Spleen (tissue), 11 donors: Measurements from ENCODE around the gene KPNA6. TPM values are rescaled to one million over a fixed set of nuclear protein-coding genes. Genes with fewer than 3 reads are reported as not detected.
"Not testable (repeated sequence)": the region's sequence is repeated elsewhere in the genome, so short reads cannot be mapped to it uniquely, and the experiment has no call there.

Experiments
- DNase-seq: peaks from one replicate; pipeline ENCODE4 v3.0.0-alpha.2; 2020
- H3K27ac ChIP-seq, 8 donors: fragments of 200-600 bp; sonication (generic) in 7 of 8; 1 replicate in 4 of 8; 2 replicates in 4 of 8; pipeline versions ENCODE4 v1.5.0 to v1.8.0; 2016 to 2021; ENCODE audit warnings: inconsistent platforms in 4 of 8, mild to moderate bottlenecking in 4 of 8, moderate library complexity in 1 of 8
- H3K27me3 ChIP-seq, 7 donors: fragments of 200-600 bp; sonication (generic) in 6 of 7; replicated peaks in 1 of 7; 1 replicate in 4 of 7; 2 replicates in 3 of 7; pipeline versions ENCODE4 v1.5.0 to v1.8.0; 2016 to 2021; ENCODE audit warnings: inconsistent platforms in 3 of 7, mild to moderate bottlenecking in 1 of 7
- H3K36me3 ChIP-seq, 6 donors: fragments of 200-600 bp; sonication (generic) in 5 of 6; 1 replicate in 4 of 6; 2 replicates in 2 of 6; pipeline versions ENCODE4 v1.5.0 to v1.8.0; 2016 to 2021; ENCODE audit warnings: inconsistent platforms in 2 of 6
- H3K4me1 ChIP-seq, 6 donors: fragments of 200-600 bp; sonication (generic) in 5 of 6; 1 replicate in 3 of 6; 2 replicates in 3 of 6; pipeline versions ENCODE4 v1.5.0 to v1.8.0; 2016 to 2021; ENCODE audit warnings: inconsistent platforms in 3 of 6
- H3K4me3 ChIP-seq, 8 donors: fragments of 200-600 bp; sonication (generic) in 7 of 8; 1 replicate in 4 of 8; 2 replicates in 4 of 8; pipeline versions ENCODE4 v1.5.0 to v1.8.0; 2016 to 2021; ENCODE audit warnings: inconsistent platforms in 4 of 8, mild to moderate bottlenecking in 4 of 8, moderate library complexity in 2 of 8
- H3K9me3 ChIP-seq, 8 donors: fragments of 200-600 bp; sonication (generic) in 7 of 8; 1 replicate in 4 of 8; 2 replicates in 4 of 8; pipeline versions ENCODE4 v1.5.0 to v1.8.0; 2016 to 2021; ENCODE audit warnings: inconsistent platforms in 4 of 8
- CTCF ChIP-seq, 11 experiments: fragments of 200-600 bp in 7 of 11; fragments of 450-650 bp in 4 of 11; sonication (generic) in 4 of 11; IDR thresholded peaks in 8 of 11; conservative IDR thresholded peaks in 3 of 11; 1 replicate in 7 of 11; 2 replicates in 4 of 11; pipeline versions ENCODE4 v1.4.0 to v1.8.0; 2016 to 2021; ENCODE audit warnings: antibody characterized with exemption in 11 of 11, inconsistent platforms in 4 of 11, mild to moderate bottlenecking in 1 of 11
- POLR2A ChIP-seq, 3 donors: fragments of 450-650 bp; IDR thresholded peaks; one replicate each; pipeline ENCODE4 v1.5.1; 2017; ENCODE audit warnings: antibody characterized with exemption in 3 of 3, mild to moderate bottlenecking in 1 of 3
- POLR2AphosphoS5 ChIP-seq, 3 donors: sonication (generic); formaldehyde crosslinking; IDR thresholded peaks; one replicate each; pipeline ENCODE4 v1.5.1; 2017; ENCODE audit warnings: antibody characterized with exemption in 3 of 3
- WGBS, 5 donors: extraction: QIAGEN DNeasy Blood & Tissue Kit in 3 of 5; methylation state at CpG; one replicate each; pipeline versions ENCODE4 v1.1.5 to v1.1.7; 2013 to 2018; 5-methylcytosine and 5-hydroxymethylcytosine counted together
- intact Hi-C: fragments of 100-400 bp; cut with DNase I; formaldehyde crosslinking; loops from one replicate; pipeline ENCODE4 v1.15.0; 2023; ENCODE audit warnings: low total_unique reads
- polyA plus RNA-seq, 3 donors: library from polyadenylated mRNA; stranded (reverse); fragments of 200-250 nt; gene quantifications; one replicate each; pipeline ENCODE4 v1.2.1, GENCODE V29; 2013
- total RNA-seq, 7 donors: library from RNA; depleted of rRNA in 3 of 7; stranded (reverse); fragments of >200 nt in 3 of 7; fragmentation: NEBNext Ultra II Directional in 4 of 7; extraction: Animal tissue kit (Norgen Biotek cat#: 25700) in 4 of 7; gene quantifications; one replicate each; pipeline versions ENCODE4 v1.1.0 to v1.2.1, GENCODE V29; 2016 to 2021
- donor health status: healthy with polysubstance abuse.
- donor health status: DM: no; HTN: no; CAD: no; lungs with moderate emphysema.
- donor health status: DM: no; HTN: no; CAD: no.
- donor health status: Bipolar disorder and iron deficiency.
- donor health status: healthy.
- donor health status: DM: no; HTN: no; CAD: no.
- donor health status: DM: yes; HTN: yes; CAD: no.

KPNA6 gene
- total and polyA plus RNA-seq, 10 donors: 3.5 to 57.1 (median 38.2) TPM

- WGBS, 5 donors: 60 to 75% (median 70%) methylated on average over 5 of the region's 5 CpGs
Observed at GRCh38 chr1:32151319-32151787, 43.5 kb downstream of the KPNA6 start.

GRCh38 chr1:32159189-32159588 is 51.3 kb downstream of the KPNA6 start:
- 64 to 75% (median 71%) methylated on average over 3 of the region's 3 CpGs for WGBS, 5 donors
- Histone ChIP-seq H3K4me1 (no peaks in the 10 kb centered on the region), H3K27me3 (no peaks in the 10 kb centered on the region), H3K9me3 (no peaks in the 10 kb centered on the region), H3K4me3 (no peak overlapping the region), H3K36me3 (peaks cover 3 to 100% (median 97%) of the 10 kb centered on the region in 6 donors), H3K27ac (no peak overlapping the region)
- no peak for DNase-seq
- TF ChIP-seq CTCF (IDR thresholded peaks at IDR 0.05 in 8 of 11, conservative IDR thresholded peaks at IDR 0.05 in 3 of 11): no peak
- no peak for TF ChIP-seq POLR2AphosphoS5 (IDR thresholded peaks at IDR 0.05)
- intact Hi-C loops: no loop called here

More at GRCh38 chr1:32151319-32151787, 43.5 kb downstream of the KPNA6 start:
- no peak for DNase-seq
- Histone ChIP-seq H3K27me3 (no peaks in the 10 kb centered on the region), H3K27ac (no peak overlapping the region), H3K36me3 (peaks cover 0 to 50% (median 24%) of the 10 kb centered on the region in 6 donors), H3K4me3 (no peak overlapping the region), H3K4me1 (peaks cover 0 to 26% (median 8%) of the 10 kb centered on the region in 6 donors), H3K9me3 (peaks cover 2 to 32% (median 29%) of the 10 kb centered on the region in 8 donors)
- no peak for TF ChIP-seq POLR2AphosphoS5 (IDR thresholded peaks at IDR 0.05)
- no peak for TF ChIP-seq CTCF (IDR thresholded peaks at IDR 0.05 in 8 of 11, conservative IDR thresholded peaks at IDR 0.05 in 3 of 11)
- TF ChIP-seq POLR2A (IDR thresholded peaks at IDR 0.05): no peak
- intact Hi-C loops: no loop called here

DNA sequence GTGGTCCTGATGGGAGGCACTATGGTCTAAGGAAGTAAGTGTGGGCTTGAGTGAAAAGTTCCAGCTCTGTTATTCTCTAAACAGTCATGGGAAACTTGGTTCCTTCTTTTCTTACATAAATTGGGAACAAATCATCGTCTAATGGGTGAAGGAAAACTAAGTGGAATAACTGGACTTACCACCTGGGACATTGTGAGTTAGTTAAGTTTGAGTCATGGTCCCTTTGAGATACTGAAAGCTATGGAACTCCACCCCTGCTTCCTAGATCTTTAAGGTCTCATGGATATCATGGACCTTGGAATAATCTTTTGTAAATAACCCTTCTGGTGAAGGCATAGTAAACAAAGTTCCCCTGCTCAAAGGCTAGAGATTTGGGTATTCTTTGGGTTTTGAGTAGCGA is 55.5 kb downstream of the KPNA6 start:
- intact Hi-C loops: no loop called here
- WGBS, 5 donors: 95 to 97% (median 97%) methylated on average over 2 of the region's 2 CpGs
- H3K9me3 ChIP-seq: no peaks in the 10 kb centered on the region
- no peaks in the 10 kb centered on the region for H3K27me3 ChIP-seq
- no peak for TF ChIP-seq CTCF (IDR thresholded peaks at IDR 0.05 in 8 of 11, conservative IDR thresholded peaks at IDR 0.05 in 3 of 11)
- TF ChIP-seq POLR2A (IDR thresholded peaks at IDR 0.05): no peak
- no peak for TF ChIP-seq POLR2AphosphoS5 (IDR thresholded peaks at IDR 0.05)
- H3K27ac ChIP-seq: no peak overlapping the region
- no peak overlapping the region for H3K4me3 ChIP-seq
- H3K4me1 ChIP-seq: no peaks in the 10 kb centered on the region
- no peak for DNase-seq
- peaks cover 7 to 100% (median 97%) of the 10 kb centered on the region in 6 donors for H3K36me3 ChIP-seq

DNA sequence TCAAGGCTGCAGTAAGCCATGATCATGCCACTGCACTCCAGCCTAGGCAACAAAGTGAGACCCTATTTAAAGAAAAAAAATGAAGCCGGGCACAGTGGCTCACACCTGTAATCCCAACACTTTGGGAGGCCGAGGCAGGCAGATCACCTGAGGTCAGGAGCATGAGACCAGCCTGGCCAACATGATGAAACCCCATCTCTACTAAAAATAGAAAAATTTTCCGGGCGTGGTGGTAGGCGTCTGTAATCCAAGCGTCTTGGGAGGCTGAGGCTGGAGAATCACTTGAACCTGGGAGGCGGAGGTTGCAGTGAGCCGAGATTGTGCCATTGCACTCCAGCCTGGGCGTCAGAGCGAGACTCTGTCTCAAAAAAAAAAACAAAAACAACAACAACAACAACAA is 57.8 kb downstream of the KPNA6 start:
- H3K36me3 ChIP-seq: peaks cover 4 to 100% (median 96%) of the 10 kb centered on the region in 6 donors
- intact Hi-C loops, H3K4me1 ChIP-seq, H3K9me3 ChIP-seq, H3K27me3 ChIP-seq, H3K27ac ChIP-seq, DNase-seq, H3K4me3 ChIP-seq: not testable (repeated sequence)
- 93 to 98% (median 95%) methylated on average over 10 of the region's 10 CpGs for WGBS, 5 donors

DNA sequence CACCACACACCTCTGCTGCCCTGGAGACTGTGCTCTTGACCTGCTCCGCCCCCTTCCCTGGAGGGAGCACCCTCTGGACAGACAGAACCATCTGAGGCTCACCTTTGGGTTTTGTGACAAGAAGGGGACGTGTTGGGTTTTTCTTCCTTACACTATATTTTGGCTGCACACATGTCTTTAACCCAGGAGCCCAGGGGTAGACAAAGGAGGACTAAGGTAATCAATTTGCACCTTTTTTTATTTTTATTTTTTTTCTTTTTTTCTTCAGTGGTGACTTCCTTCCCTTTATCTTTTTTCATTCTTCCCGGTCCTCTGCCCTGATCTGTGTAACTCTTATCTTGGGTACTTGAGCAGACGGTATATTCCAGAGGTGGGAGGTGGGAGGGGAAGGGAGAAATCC is 63.1 kb downstream of the KPNA6 start:
- H3K36me3 ChIP-seq: peaks cover 4 to 95% (median 68%) of the 10 kb centered on the region in 6 donors

More for the DNA sequence above, 63.1 kb downstream of the KPNA6 start:
- Histone ChIP-seq H3K4me1 (peaks cover 0 to 7% (median 0%) of the 10 kb centered on the region in 6 donors), H3K4me3 (no peak overlapping the region), H3K27me3 (no peaks in the 10 kb centered on the region), H3K9me3 (no peaks in the 10 kb centered on the region), H3K27ac (no peak overlapping the region)
- WGBS, 5 donors: 77 to 88% (median 83%) methylated on average over 4 of the region's 4 CpGs
- TF ChIP-seq POLR2AphosphoS5 (IDR thresholded peaks at IDR 0.05) (no peak), CTCF (IDR thresholded peaks at IDR 0.05 in 8 of 11, conservative IDR thresholded peaks at IDR 0.05 in 3 of 11) (no peak), POLR2A (IDR thresholded peaks at IDR 0.05) (no peak)
- DNase-seq: no peak
- intact Hi-C loops: no loop called here
